Effector memory CD8-positive, alpha-beta T cell (primary cell): ENCODE measurements around the gene DVL2.

Experiments used
- ATAC-seq: fragments of 150-1000 bp; cut with Tn5 transposase; replicated peaks from 2 replicates; pipeline ENCODE4 v1.10.0; 2021; ENCODE audit warnings: mild to moderate bottlenecking, moderate library complexity
- DNase-seq, 3 experiments: peaks; one replicate each; pipeline ENCODE4 v3.0.0; 2021
- H3K27ac Mint-ChIP-seq, 2 donors: one replicate each; pipeline ENCODE4 v1.8.0; 2022; ENCODE audit warnings: mild to moderate bottlenecking in 2 of 2, mixed read lengths in 2 of 2, moderate library complexity in 2 of 2
- H3K27me3 Mint-ChIP-seq, 2 donors: one replicate each; pipeline ENCODE4 v1.8.0; 2022; ENCODE audit warnings: mixed read lengths in 2 of 2
- H3K36me3 Mint-ChIP-seq: one replicate; pipeline ENCODE4 v1.8.0; 2022; ENCODE audit warnings: mild to moderate bottlenecking, moderate library complexity, mixed read lengths; ENCODE audit not compliant: insufficient read depth
- H3K4me1 Mint-ChIP-seq, 2 donors: one replicate each; pipeline ENCODE4 v1.8.0; 2022; ENCODE audit warnings: low read depth in 2 of 2, mixed read lengths in 2 of 2
- H3K4me3 Mint-ChIP-seq, 2 donors: one replicate each; pipeline ENCODE4 v1.8.0; 2022; ENCODE audit warnings: mild to moderate bottlenecking in 2 of 2, mixed read lengths in 2 of 2, moderate library complexity in 2 of 2
- H3K9me3 Mint-ChIP-seq, 2 donors: one replicate each; pipeline ENCODE4 v1.8.0; 2022; ENCODE audit warnings: mixed read lengths in 2 of 2

DVL2 gene

GRCh38 chr17:7239091-7240027 lies 5.0 kb upstream of the DVL2 start, which contains the start of gene PHF23:
Gene PHF23, minus strand, starts transcription at chr17:7239457. Its CDS starts 178 bp downstream, at chr17:7239279.
- peak within 1 kb of the TSS; percentile 99 to 100 for H3K4me3 Mint-ChIP-seq
- ATAC-seq: peak; percentile 66
- H3K27me3 Mint-ChIP-seq: no peaks in the 10 kb centered on the region
- DNase-seq: peak; percentile 86 to 91 (median 90)
- peaks cover 85% of the 10 kb centered on the region for H3K36me3 Mint-ChIP-seq
- peaks cover 53 to 63% of the 10 kb centered on the region in 2 donors for H3K4me1 Mint-ChIP-seq
- H3K9me3 Mint-ChIP-seq: no peaks in the 10 kb centered on the region
- H3K27ac Mint-ChIP-seq: peak within 1 kb of the TSS; percentile 89 to 91

DNA sequence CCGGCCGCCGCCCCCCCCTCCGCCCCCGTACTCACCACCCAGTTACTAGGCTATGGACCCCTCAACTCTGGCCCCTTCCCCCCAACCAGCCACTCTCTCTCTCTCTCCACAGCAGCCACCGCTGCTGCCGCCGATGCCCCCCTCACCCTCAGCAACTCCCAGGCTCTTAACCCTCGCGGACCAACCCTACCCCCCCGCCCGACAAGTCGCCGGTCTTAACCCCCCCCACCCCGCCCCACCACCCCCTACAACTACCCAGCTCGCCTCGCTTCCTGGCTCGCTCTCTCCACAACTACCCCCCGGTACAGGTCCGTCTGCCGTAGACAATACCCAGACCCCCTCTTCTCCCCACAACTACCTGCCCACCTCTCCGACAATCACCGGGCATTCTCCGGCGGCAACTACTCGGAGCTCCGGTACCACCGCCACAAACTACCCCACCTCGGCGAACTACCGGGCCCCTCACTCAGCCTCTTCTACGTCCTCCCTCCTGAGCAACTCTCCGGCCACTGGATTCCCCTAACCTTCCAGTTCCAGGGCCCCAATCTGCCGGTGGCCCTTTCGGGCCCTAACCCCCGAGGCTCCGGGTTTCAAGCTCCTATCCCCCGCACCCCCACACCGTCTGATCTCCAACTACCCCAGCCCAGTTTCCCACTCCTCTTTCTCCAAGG lies 4.2 kb upstream of the DVL2 start:
- Mint-ChIP-seq H3K27me3 (no peaks in the 10 kb centered on the region), H3K4me3 (peak overlapping the region; percentile 99 to 100), H3K9me3 (no peaks in the 10 kb centered on the region), H3K4me1 (peaks cover 57 to 69% of the 10 kb centered on the region in 2 donors), H3K27ac (peak overlapping the region; percentile 89 to 91), H3K36me3 (peaks cover 88% of the 10 kb centered on the region)
- DNase-seq (peak in 2 of 3 experiments; percentile 18 to 33), ATAC-seq (no peak)

- DNase-seq (peak; percentile 60 to 61 (median 61)), ATAC-seq (peak; percentile 16)
- Mint-ChIP-seq H3K4me3 (peak overlapping the region; percentile 99 to 100), H3K27ac (peak overlapping the region; percentile 89 to 91), H3K27me3 (no peaks in the 10 kb centered on the region), H3K4me1 (peaks cover 59 to 72% of the 10 kb centered on the region in 2 donors), H3K9me3 (no peaks in the 10 kb centered on the region), H3K36me3 (peaks cover 86% of the 10 kb centered on the region)
Observed at GRCh38 chr17:7237761-7238419, 3.6 kb upstream of the DVL2 start.

- H3K27me3 Mint-ChIP-seq: no peaks in the 10 kb centered on the region
- H3K4me3 Mint-ChIP-seq: peak overlapping the region; percentile 99 to 100
- no peaks in the 10 kb centered on the region for H3K9me3 Mint-ChIP-seq
- H3K4me1 Mint-ChIP-seq: peaks cover 61 to 68% of the 10 kb centered on the region in 2 donors
- H3K36me3 Mint-ChIP-seq: peaks cover 80% of the 10 kb centered on the region
- peak overlapping the region; percentile 89 to 91 for H3K27ac Mint-ChIP-seq
- no peak for ATAC-seq
- DNase-seq: no peak
Observed at GRCh38 chr17:7237266-7237760, 3.0 kb upstream of the DVL2 start.

DNA sequence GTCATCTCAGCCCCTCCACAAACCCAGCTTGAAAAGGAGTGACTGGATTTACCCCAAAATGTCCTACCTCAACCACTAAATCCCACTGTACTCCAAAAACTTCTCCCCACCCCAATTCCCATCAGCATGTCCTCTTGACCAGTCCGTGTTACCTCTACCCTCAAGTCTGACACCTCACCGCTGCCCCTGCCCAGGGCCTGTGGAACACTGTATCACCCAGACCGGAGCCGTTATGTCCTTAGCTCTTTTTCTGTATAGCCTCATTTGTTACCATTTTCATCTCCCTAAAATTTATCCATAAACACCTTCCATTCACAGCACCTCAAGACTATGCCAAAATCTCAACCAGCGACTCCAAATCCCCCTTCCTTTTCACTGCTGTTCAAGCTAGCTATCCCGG lies 2.5 kb upstream of the DVL2 start:
- Mint-ChIP-seq H3K36me3 (peaks cover 75% of the 10 kb centered on the region), H3K27ac (peak overlapping the region; percentile 1 to 89)
- ATAC-seq: no peak

DNA sequence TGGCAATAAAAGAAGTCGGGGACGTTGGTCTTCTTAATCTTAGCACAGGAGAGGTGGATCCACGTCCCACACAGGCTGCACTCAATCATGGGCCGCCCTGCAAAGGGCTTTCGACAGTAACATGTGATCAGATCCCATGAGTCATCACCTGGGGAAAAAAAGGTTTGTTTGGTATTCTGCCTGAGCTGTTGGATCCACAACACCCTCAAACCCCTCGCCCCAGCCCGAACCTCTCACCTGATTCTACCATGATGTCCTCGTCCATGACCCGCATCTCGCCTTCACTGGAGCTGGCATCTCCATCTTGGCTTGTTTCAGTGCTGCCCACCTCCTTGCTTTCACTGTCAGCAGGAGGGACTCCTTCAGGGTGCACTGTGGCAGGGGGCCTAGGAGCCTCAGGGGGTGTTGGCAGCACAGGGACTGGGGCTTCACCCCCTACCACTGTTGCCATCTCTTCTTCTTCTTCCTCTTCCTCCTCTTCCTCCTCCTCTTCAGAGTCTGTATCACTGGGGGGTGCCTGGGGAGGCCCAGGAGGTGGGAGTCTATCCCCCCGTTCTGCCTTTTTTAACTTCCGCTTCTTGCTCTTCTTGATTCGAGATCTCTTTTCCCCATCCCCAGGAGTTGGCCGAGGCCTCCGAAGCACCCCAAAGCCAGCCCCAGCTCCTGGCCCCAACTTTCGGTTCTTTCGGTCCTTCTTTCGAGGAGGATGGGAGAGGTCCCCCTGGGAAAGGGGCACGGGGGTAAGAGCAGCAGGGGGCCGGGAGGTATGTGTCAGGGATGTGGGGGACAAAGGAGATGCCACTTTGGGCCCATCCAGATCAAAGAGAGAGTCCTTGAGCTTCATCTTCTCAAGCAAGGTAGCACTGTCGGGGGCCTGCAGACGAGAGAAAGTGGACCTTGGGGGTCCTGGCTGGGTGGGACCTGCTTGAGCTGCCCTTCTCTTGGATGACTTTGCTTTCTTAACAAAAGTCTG lies 1.7 kb upstream of the DVL2 start:
- Mint-ChIP-seq H3K4me3 (peak overlapping the region in 1 of 2 donors; percentile 92), H3K27me3 (no peaks in the 10 kb centered on the region), H3K4me1 (peaks cover 53 to 66% of the 10 kb centered on the region in 2 donors), H3K9me3 (no peaks in the 10 kb centered on the region), H3K36me3 (peaks cover 70% of the 10 kb centered on the region), H3K27ac (no peak overlapping the region)
- DNase-seq (no peak), ATAC-seq (no peak)

More for the DNA sequence above, 2.5 kb upstream of the DVL2 start:
- Mint-ChIP-seq H3K4me3 (peak overlapping the region; percentile 99 to 100), H3K4me1 (peaks cover 60 to 68% of the 10 kb centered on the region in 2 donors), H3K9me3 (no peaks in the 10 kb centered on the region), H3K27me3 (no peaks in the 10 kb centered on the region)
- DNase-seq: no peak

GRCh38 chr17:7233701-7234082 lies 625 bp downstream of the DVL2 start:
- peak overlapping the region; percentile 80 to 93 for H3K27ac Mint-ChIP-seq
- peak overlapping the region; percentile 91 to 92 for H3K4me3 Mint-ChIP-seq
- no peaks in the 10 kb centered on the region for H3K27me3 Mint-ChIP-seq
- no peaks in the 10 kb centered on the region for H3K9me3 Mint-ChIP-seq
- peaks cover 49% of the 10 kb centered on the region for H3K36me3 Mint-ChIP-seq
- DNase-seq (no peak), ATAC-seq (no peak)
- H3K4me1 Mint-ChIP-seq: peaks cover 44 to 55% of the 10 kb centered on the region in 2 donors

- Mint-ChIP-seq H3K9me3 (no peaks in the 10 kb centered on the region), H3K36me3 (peaks cover 49% of the 10 kb centered on the region), H3K27ac (no peak overlapping the region), H3K4me1 (peaks cover 39 to 51% of the 10 kb centered on the region in 2 donors), H3K4me3 (peak overlapping the region in 1 of 2 donors; percentile 91), H3K27me3 (no peaks in the 10 kb centered on the region)
- no peak for DNase-seq
- no peak for ATAC-seq
Observed at GRCh38 chr17:7232114-7232513, 2.2 kb downstream of the DVL2 start.

DNA sequence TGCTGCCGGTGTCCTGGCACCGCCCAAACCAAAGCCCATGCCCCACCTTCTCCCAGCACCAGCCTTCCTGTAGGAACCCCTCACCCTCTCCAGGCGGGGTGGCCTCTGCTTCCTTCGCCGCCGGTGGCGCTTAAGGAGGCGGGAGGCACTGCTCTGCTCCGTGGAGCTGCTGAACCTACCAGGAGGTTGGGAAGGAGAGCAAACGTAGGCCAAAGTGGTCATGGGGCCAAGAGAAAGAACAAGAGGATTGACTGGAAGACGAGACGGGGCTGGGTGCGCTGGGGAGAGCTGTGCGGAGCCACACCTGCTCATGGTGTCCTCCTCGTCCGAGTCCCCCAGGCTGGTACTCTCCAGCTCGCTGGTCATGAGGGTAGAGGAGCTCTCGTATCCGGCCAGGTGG lies 4.8 kb downstream of the DVL2 start:
- peak overlapping the region in 1 of 2 donors; percentile 38 for H3K27ac Mint-ChIP-seq
- H3K9me3 Mint-ChIP-seq: no peaks in the 10 kb centered on the region
- H3K36me3 Mint-ChIP-seq: peaks cover 27% of the 10 kb centered on the region
- DNase-seq: no peak
- H3K27me3 Mint-ChIP-seq: no peaks in the 10 kb centered on the region
- H3K4me1 Mint-ChIP-seq: peaks cover 25 to 29% of the 10 kb centered on the region in 2 donors
- no peak for ATAC-seq
- no peak overlapping the region for H3K4me3 Mint-ChIP-seq

GRCh38 chr17:7228920-7229319 lies 5.4 kb downstream of the DVL2 start:
- ATAC-seq (no peak), DNase-seq (no peak)
- Mint-ChIP-seq H3K4me3 (no peak overlapping the region), H3K36me3 (peaks cover 21% of the 10 kb centered on the region), H3K4me1 (peaks cover 22 to 25% of the 10 kb centered on the region in 2 donors), H3K9me3 (no peaks in the 10 kb centered on the region), H3K27ac (no peak overlapping the region), H3K27me3 (no peaks in the 10 kb centered on the region)

GRCh38 chr17:7226721-7227710 lies 7.3 kb downstream of the DVL2 start:
- no peak for ATAC-seq
- no peak overlapping the region for H3K27ac Mint-ChIP-seq

More at GRCh38 chr17:7226721-7227710, 7.3 kb downstream of the DVL2 start:
- no peak overlapping the region for H3K4me3 Mint-ChIP-seq
- H3K36me3 Mint-ChIP-seq: peaks cover 17% of the 10 kb centered on the region
- DNase-seq: no peak
- peaks cover 6 to 11% of the 10 kb centered on the region in 2 donors for H3K4me1 Mint-ChIP-seq
- no peaks in the 10 kb centered on the region for H3K27me3 Mint-ChIP-seq
- H3K9me3 Mint-ChIP-seq: no peaks in the 10 kb centered on the region
